NB4 (cell line): ENCODE results near the gene TTC27.

ENCODE experiments used
- DNase-seq: peaks from one replicate; pipeline ENCODE4 v3.0.0; 2010; ENCODE audit warnings: low read depth
- H3K4me3 ChIP-seq: one replicate; pipeline ENCODE4 v1.5.1; 2011; ENCODE audit warnings: mild to moderate bottlenecking, low read depth, low read length, moderate library complexity
- MYC ChIP-seq: IDR thresholded peaks from 2 replicates; pipeline ENCODE4 v1.6.1; 2011; ENCODE audit warnings: low read depth, low read length
- POLR2A ChIP-seq: IDR thresholded peaks from 2 replicates; pipeline ENCODE4 v1.6.1; 2011; ENCODE audit warnings: mild to moderate bottlenecking; ENCODE audit not compliant: insufficient read length; ENCODE audit errors: extremely low read depth
- TF ChIP-seq, protein P1 (sequence below): IDR thresholded peaks from one replicate; pipeline ENCODE4 v1.5.1; 2012; ENCODE audit warnings: low read depth, low read length
- TF ChIP-seq, protein P2 (sequence below): IDR thresholded peaks from 2 replicates; pipeline ENCODE4 v1.6.1; 2011; ENCODE audit warnings: low read depth, low read length

The TTC27 gene

DNA sequence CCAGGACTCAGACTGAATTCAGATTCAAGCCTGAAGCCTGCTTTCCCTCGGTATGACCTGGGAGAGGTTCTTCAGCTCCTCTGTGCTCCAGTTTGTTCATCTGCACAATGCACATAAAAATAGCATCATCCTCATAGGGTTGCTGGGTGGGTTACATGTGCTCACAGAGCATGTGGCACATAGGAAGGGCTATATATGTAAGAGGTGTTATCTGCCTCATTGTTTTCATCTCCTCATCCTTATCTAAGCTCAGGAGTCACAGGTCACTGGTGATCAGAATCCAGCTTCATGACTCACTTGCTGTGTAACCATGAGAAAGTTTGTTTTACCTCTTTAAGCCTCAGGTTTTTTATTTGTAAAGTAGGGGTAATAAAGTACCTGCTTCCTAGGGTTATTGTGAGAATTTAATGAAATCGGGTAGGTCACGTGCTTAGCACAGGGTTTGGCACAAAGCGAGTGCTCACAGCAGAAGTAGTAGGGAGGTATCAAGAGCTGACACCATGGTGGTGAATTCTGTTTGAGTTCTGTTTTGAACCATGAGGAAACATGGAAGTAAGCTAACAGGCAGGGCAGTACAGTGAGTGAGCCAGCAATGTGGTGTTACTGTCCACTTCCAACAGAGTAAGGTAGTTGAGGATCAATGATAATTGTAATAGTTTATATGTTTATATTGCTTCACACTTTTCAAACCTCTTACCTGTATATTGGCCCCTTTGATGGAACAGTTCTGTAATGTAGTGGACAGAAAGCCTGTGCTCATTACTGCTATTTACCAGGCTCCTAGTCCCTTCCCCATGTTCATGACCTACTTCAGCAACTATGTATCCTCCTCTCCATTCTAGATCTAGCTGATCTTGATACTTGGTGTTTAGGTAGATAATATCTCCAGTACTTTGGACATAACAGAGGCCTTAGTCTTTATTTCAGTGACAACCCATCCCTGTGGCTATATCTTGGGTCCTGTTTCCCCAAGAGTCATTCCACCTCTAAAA, 177.6 kb downstream of the TTC27 start:
- TF ChIP-seq, protein P1, sequence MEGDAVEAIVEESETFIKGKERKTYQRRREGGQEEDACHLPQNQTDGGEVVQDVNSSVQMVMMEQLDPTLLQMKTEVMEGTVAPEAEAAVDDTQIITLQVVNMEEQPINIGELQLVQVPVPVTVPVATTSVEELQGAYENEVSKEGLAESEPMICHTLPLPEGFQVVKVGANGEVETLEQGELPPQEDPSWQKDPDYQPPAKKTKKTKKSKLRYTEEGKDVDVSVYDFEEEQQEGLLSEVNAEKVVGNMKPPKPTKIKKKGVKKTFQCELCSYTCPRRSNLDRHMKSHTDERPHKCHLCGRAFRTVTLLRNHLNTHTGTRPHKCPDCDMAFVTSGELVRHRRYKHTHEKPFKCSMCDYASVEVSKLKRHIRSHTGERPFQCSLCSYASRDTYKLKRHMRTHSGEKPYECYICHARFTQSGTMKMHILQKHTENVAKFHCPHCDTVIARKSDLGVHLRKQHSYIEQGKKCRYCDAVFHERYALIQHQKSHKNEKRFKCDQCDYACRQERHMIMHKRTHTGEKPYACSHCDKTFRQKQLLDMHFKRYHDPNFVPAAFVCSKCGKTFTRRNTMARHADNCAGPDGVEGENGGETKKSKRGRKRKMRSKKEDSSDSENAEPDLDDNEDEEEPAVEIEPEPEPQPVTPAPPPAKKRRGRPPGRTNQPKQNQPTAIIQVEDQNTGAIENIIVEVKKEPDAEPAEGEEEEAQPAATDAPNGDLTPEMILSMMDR = no peak
- TF ChIP-seq POLR2A = no peak
- TF ChIP-seq, protein P2, sequence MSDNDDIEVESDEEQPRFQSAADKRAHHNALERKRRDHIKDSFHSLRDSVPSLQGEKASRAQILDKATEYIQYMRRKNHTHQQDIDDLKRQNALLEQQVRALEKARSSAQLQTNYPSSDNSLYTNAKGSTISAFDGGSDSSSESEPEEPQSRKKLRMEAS = no peak
- TF ChIP-seq MYC = no peak
- no peak overlapping the region for H3K4me3 ChIP-seq
- DNase-seq = no peak

DNA sequence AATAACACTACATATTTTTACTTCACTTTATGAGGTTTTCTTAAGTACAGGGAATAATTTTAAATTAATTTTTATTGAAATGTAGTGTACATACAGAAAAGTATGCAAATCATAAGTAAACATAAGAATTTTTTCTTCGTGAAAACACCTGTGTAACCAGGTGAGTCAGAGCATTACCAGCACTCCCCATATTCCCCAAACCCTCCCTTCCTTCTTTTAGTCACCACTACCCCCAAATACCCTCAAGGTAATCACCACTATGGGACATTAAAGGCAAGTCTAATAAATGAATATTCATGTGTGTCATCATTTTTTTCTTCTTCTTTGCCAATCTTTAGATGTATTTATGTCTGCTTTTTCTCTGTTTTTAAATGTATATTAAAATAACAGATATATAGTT, 179.0 kb downstream of the TTC27 start:
- TF ChIP-seq, protein P2 = no peak
- TF ChIP-seq MYC (no peak), POLR2A (no peak)
- TF ChIP-seq, protein P1 = no peak
- no peak for DNase-seq

DNA sequence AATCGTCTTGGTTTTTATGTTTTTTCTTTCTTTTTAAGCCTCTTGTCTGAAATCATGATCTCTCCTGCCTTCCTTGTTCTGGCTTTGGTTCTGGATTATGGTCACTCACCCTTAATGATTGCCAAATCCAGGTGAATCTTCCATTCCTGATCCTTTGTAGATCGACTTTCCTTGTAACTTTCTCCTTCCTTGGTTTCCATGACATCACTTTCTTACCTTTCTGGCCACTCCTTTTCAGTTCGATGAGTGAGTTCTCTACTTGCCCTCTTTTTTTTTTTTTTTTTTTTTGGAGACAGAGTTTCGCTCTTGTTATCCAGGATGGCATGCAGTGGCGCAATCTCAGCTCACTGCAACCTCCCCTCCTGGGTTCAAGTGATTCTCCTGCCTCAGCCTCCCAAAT, 179.8 kb downstream of the TTC27 start:
- TF ChIP-seq MYC (no peak), POLR2A (no peak)
- TF ChIP-seq, protein P1 = no peak
- TF ChIP-seq, protein P2 = no peak
- DNase-seq = no peak
- no peak overlapping the region for H3K4me3 ChIP-seq

More for the DNA sequence above, 179.0 kb downstream of the TTC27 start:
- no peak overlapping the region for H3K4me3 ChIP-seq

DNA sequence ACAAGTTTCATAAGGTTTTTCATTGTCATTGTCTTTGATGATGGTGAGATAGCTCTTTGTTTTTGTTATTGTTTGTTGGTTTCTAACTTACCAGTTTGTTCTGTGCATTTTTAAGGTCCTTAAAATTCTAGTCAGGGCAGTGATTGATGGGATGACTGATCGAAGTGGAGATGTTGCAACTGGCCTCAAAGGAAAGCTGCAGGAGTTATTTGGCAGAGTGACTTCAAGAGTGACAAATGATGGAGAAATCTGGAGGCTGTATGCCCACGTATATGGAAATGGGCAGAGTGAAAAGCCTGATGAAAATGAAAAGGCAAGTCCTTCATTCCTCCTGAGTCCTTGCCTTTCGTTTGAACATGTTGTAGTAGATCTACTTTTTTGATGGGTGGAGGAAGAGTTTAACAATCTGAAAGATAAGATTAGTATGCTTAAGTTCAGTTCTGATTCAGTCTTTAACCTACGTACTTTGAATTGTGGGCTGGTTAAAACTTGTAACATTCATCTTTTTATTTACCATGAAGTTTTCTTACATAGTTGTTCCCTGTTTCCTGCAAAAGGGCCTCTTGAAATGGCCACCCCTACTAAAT, 183.2 kb downstream of the TTC27 start:
- no peak overlapping the region for H3K4me3 ChIP-seq
- TF ChIP-seq, protein P1 = no peak
- TF ChIP-seq POLR2A (no peak), MYC (no peak)
- TF ChIP-seq, protein P2 = no peak
- no peak for DNase-seq

DNA sequence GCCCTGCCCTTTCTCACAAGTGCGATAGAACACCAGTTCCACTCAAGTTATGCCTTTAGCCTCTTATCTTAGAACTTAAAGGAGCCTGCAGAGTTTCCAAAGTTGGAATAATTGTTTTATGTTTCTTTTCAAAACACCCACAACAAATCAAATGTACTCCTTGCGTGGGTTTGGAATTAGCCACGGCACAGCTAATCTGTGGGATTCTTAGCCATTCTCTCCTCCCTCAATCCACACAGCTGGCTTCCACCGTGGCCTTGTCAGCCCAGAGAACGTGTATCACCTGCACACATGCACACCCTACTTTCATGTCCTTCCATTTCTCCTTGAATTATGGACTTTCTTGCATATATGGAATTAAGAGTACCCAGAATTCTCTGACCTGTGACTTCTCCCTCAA, 183.8 kb downstream of the TTC27 start:
- TF ChIP-seq POLR2A = no peak
- TF ChIP-seq, protein P2 = no peak
- TF ChIP-seq, protein P1 = no peak
- TF ChIP-seq MYC = no peak
- H3K4me3 ChIP-seq = no peak overlapping the region
- no peak for DNase-seq
